ENCODE measurements around the gene POLR3G.

Gene POLR3G
- 2.2 to 2.7 reads per million in 2 donors for total RNA-seq

- peak; percentile 76 for DNase-seq
Observed at GRCh38 chr5:90474235-90475107, at the start of gene POLR3G, which contains the start of gene MBLAC2. Gene POLR3G (plus strand): TSS chr5:90474864. CDS start chr5:90485568, 10,704 bp downstream. Gene MBLAC2 (minus strand): TSS chr5:90474771. CDS start chr5:90474292, 479 bp downstream.

GRCh38 chr5:90434116-90434714 is 40.4 kb upstream of the POLR3G start:
- no peak for DNase-seq

GRCh38 chr5:90437663-90438062 is 37.0 kb upstream of the POLR3G start:
- no peak for DNase-seq

GRCh38 chr5:90438100-90438499 is 36.6 kb upstream of the POLR3G start:
- no peak for DNase-seq

GRCh38 chr5:90440644-90441043 is 34.0 kb upstream of the POLR3G start:
- DNase-seq: no peak

GRCh38 chr5:90446961-90447360 is 27.7 kb upstream of the POLR3G start:
- no peak for DNase-seq

- no peak for DNase-seq
Observed at GRCh38 chr5:90461288-90461687, 13.4 kb upstream of the POLR3G start.

GRCh38 chr5:90472783-90473395 is 1.8 kb upstream of the POLR3G start:
- DNase-seq: no peak

GRCh38 chr5:90473396-90474234 is 1.0 kb upstream of the POLR3G start:
- no peak for DNase-seq

GRCh38 chr5:90475436-90475980 is 844 bp downstream of the POLR3G start:
- DNase-seq: no peak

GRCh38 chr5:90476391-90476790 is 1.7 kb downstream of the POLR3G start:
- DNase-seq: no peak

GRCh38 chr5:90477073-90477472 is 2.4 kb downstream of the POLR3G start:
- DNase-seq: no peak

- DNase-seq: no peak
Observed at GRCh38 chr5:90477621-90478215, 3.1 kb downstream of the POLR3G start.

GRCh38 chr5:90479611-90480385 is 5.1 kb downstream of the POLR3G start:
- DNase-seq: no peak

GRCh38 chr5:90480699-90481098 is 6.0 kb downstream of the POLR3G start:
- no peak for DNase-seq

GRCh38 chr5:90483206-90483605 is 8.5 kb downstream of the POLR3G start:
- DNase-seq: no peak

- DNase-seq: no peak
Observed at GRCh38 chr5:90484540-90484939, 9.9 kb downstream of the POLR3G start.

GRCh38 chr5:90488791-90489190 is 14.1 kb downstream of the POLR3G start:
- DNase-seq: no peak

GRCh38 chr5:90494043-90494442 is 19.4 kb downstream of the POLR3G start:
- DNase-seq: no peak

- no peak for DNase-seq
Observed at GRCh38 chr5:90495146-90495545, 20.5 kb downstream of the POLR3G start.

GRCh38 chr5:90503596-90503995 is 28.9 kb downstream of the POLR3G start:
- DNase-seq: no peak
